LoVo (cell line): ENCODE results near the gene RBM45.

ENCODE experiments used
- DNase-seq: peaks from one replicate; pipeline ENCODE4 v3.0.0-alpha.2; 2016; ENCODE audit warnings: low spot score

RBM45 gene

GRCh38 chr2:178159966-178160365 is 47.7 kb downstream of the RBM45 start:
- no peak for DNase-seq

DNA sequence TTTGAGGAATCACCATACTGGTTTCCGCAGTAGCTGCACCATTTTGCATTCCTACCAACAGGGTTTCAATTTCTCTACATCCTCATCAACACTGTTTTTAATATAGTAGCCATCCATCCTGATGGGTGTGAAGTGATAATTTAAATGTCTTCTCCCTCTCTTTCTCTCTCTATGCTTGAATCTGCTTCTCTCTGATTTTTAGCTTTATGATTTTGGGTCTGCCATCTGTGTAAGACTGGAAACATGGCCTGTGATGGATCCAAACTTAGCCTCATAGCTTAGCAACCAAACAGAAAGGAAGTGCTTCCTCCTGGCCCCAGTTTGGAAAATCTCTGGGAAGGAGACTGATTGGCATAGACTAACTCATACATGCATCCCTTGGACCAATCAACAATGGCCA is 48.4 kb downstream of the RBM45 start:
- no peak for DNase-seq

DNA sequence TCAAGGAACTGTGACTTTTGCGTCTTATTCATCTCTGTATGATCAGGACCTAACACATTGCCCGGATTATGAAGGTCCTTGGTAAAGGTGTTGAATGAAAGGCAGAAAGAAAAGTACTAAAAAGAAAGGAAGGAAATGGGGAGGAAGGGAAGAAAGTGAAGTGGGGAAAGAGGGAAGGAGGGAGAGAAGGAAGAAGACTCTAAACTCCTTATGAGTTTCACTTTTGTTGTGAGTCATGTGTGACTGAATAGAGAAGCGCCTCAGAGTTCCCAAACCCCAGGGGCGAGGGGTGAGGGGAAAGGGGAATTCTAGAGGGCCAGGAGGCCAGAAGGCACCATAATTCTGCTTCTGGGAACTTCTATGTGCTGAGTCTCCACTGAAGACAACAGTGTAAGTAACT is 51.2 kb downstream of the RBM45 start:
- DNase-seq: no peak

GRCh38 chr2:178163911-178164310 is 51.7 kb downstream of the RBM45 start:
- no peak for DNase-seq

DNA sequence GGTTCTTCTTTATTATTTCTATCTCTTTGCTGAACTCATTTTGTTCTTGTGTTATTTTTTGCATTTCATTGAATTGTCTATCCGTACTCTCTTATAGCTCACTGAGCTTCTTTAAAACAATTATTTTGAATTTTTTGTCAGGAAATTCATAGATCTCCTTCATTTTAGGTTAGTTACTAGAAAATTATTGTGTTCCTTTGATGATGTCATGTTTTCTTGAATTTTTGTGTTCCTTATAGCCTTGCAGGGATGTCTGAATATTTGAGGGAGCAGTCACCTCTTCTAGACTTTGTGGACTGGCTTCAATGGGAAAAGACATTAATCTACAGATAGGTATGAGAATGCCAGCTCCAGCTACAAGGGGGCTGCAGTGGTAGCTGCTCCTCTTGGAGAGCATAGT is 61.4 kb downstream of the RBM45 start:
- no peak for DNase-seq

DNA sequence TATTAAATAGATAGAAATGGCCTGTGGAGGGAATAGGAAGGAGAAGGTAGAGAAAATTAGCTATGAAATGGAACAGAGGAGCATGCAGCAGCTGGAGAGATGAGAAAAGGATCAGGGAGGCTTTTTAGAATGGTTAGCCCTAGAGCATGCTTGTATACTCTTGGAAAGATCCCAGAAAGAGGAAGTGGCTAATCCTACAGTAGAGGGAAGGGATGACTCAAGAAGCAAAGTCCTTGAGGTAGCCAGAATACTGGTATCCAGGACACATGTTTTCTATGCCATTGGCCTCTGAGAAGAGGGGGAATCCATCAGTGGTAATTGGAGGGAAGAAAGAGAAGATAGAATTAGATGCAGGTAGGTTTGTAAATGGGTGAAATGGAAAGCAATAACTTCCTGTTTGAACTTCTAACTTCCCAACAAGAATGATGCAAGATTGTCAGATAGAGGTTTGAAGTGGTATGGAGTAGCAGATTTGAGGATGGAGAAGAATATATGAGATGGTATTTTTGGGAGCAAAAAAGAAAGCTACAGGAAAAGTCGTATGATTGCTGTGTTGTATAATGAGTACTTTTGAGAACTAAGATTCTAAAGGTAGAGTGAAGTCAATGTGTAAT is 64.9 kb downstream of the RBM45 start:
- no peak for DNase-seq
